ENCODE measurements around the gene TTLL5. TPM values are rescaled to one million over a fixed set of nuclear protein-coding genes. Genes with fewer than 3 reads are reported as not detected.

Gene TTLL5
- total and polyA plus RNA-seq, 9 of the 15 experiments (the other 6 are each of a cell fraction or from before 2014, with no cell fraction given), result 4.1 to 18.9 (median 12.6) TPM

GRCh38 chr14:75982266-75983018 lies 321.4 kb downstream of the TTLL5 start (continued):
- peak; percentile 55 for TF ChIP-seq MGA (IDR thresholded peaks at IDR 0.05)
- TF ChIP-seq NFIC (IDR thresholded peaks at IDR 0.05), result peak; percentile 63
- TF ChIP-seq RREB1 (CRISPR knock-in tag; IDR thresholded peaks at IDR 0.05), result no peak
- TF ChIP-seq IRF9 (tag; IDR thresholded peaks at IDR 0.05), result no peak
- TF ChIP-seq HDAC2 (IDR thresholded peaks at IDR 0.05), result no peak
- no peak for TF ChIP-seq SMAD3 (CRISPR knock-in tag; conservative IDR thresholded peaks at IDR 0.05)
- TF ChIP-seq ZNF124 (CRISPR knock-in tag; IDR thresholded peaks at IDR 0.05), result no peak
- no peak for TF ChIP-seq HDAC1 (IDR thresholded peaks at IDR 0.05)
- no peak for TF ChIP-seq ZNF77 (CRISPR knock-in tag; IDR thresholded peaks at IDR 0.05)
